Left cardiac atrium (tissue), 4 donors: ENCODE data around the gene PLD2. TPM values are rescaled to one million over a fixed set of nuclear protein-coding genes. Genes with fewer than 3 reads are reported as not detected.

ENCODE experiments used
- ATAC-seq, 2 donors: fragments of 200-7000 bp; cut with Tn5 transposase; one replicate each; pipeline ENCODE4 v1.9.1; 2020; ENCODE audit warnings: mild to moderate bottlenecking in 2 of 2, moderate library complexity in 2 of 2
- DNase-seq: peaks from one replicate; pipeline ENCODE4 v3.0.0-alpha.2; 2020
- intact Hi-C, 2 donors: fragments of 100-400 bp; cut with DNase I; formaldehyde crosslinking; loops; one replicate each; pipeline versions ENCODE4 v1.14.1 to v1.15.1; 2022 to 2023
- total RNA-seq, 2 donors: library from RNA; stranded (reverse); fragmentation: NEBNext Ultra II Directional; extraction: Animal tissue kit (Norgen Biotek cat#: 25700); gene quantifications; one replicate each; pipeline ENCODE4 v1.2.1, GENCODE V29; 2021
- donor health status: DM: no; HTN: yes; CAD: no.
- donor health status: DM: no; HTN: yes; CAD: no; lungs with severe emphysema.
- donor health status: DM: yes; HTN: yes; CAD: no.
- donor health status: Dilated cardiomyopathy.

PLD2 gene
- total RNA-seq, 2 donors from 2014 or later, result 14.7 to 14.9 TPM

DNA sequence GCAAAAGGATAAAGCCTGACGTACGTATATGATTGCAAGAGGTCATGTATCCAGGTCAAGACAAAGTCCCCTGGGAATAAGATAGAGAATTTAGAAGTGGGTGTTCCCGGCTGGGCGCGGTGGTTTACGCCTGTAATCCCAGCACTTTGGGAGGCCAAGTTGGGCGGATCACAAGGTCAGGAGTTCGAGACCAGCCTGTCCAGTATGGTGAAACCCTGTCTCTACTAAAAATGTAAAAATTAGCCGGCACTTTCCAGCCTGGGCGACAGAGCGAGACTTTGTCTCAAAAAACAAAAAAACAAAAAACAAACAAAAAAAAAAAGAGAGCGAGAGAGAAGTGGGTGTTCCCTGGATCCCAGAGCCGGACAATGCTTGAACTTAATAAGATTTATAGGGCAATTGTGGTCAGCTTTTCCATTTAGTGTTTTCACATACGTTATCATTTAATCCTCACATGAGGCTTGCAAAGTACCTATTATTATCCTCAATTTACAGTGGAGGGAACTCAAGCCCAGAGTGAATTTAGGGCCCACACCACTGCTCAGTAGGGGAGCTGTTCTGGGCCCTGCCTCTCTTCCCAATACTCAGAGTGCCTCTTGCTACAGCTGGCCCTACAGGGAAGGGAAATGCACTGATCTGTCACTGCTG, 18.7 kb upstream of the PLD2 start:
- ATAC-seq, result no peak
- intact Hi-C loops, result loop anchor here (5.0 kb wide), 3 partner anchors 46 to 99 kb away; no protein-coding TSS in a partner anchor

DNA sequence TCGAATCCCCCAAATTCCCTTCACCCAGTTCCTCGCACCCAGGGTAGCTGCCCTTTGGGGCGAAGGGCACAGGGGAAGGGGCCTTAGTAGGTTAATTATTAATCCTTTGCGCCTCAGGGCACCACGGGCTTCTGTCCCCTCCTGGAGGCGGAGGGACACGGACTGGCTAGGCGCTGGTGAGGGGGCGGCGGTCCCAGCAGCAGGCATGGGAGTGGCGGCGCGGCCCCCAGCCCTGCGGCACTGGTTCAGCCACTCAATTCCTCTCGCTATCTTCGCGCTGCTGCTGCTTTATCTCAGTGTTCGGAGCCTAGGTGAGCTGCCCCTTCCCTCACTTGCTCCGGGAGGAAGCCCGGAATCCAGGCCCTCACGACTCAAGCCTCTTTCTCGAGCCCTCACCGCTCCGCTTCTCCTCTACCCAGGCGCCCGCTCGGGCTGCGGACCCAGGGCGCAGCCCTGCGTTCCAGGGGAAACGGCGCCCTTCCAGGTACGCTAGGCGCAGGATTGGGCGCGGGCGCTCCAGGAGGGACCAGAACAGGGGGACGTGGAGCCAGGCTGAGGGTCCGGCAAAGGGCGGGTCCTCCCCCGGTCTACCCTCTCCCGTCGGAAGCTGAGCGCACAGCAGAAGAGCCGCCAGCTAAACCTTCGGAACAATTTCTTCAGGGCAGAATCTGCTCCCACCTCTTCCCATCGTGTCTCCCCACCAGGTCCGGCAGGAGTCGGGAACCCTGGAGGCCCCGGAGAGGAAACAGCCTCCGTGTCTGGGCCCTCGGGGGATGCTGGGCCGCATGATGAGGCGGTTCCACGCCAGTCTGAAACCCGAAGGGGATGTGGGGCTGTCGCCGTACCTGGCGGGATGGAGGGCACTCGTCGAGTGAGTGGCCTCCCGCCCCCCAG, 17.9 kb upstream of the PLD2 start, which contains the start of gene GLTPD2:
Gene GLTPD2, plus strand, starts transcription at position 158 of the 894 bp plus-strand sequence. Its CDS starts 48 bp downstream, at position 206.
- DNase-seq (no peak), ATAC-seq (peak in 1 of 2 donors; percentile 2)
- intact Hi-C loops, result loop anchor here (5.0 kb wide), 3 partner anchors 47 to 98 kb away; no protein-coding TSS in a partner anchor

More for the DNA sequence above, 18.7 kb upstream of the PLD2 start:
- DNase-seq, result no peak

GRCh38 chr17:4789701-4789950, 17.3 kb upstream of the PLD2 start:
- intact Hi-C loops, result loop anchor here (5.0 kb wide), 3 partner anchors 47 to 98 kb away; no protein-coding TSS in a partner anchor

GRCh38 chr17:4789951-4790704, 16.8 kb upstream of the PLD2 start:
- ATAC-seq (peak; percentile 95), DNase-seq (peak; percentile 90)
- intact Hi-C loops, result loop anchor here (5.0 kb wide), 3 partner anchors 48 to 97 kb away; no protein-coding TSS in a partner anchor

More at GRCh38 chr17:4789701-4789950, 17.3 kb upstream of the PLD2 start:
- ATAC-seq, result no peak
- no peak for DNase-seq

GRCh38 chr17:4790705-4791088, 16.3 kb upstream of the PLD2 start:
- DNase-seq (no peak), ATAC-seq (no peak)
- intact Hi-C loops, result no loop called here

DNA sequence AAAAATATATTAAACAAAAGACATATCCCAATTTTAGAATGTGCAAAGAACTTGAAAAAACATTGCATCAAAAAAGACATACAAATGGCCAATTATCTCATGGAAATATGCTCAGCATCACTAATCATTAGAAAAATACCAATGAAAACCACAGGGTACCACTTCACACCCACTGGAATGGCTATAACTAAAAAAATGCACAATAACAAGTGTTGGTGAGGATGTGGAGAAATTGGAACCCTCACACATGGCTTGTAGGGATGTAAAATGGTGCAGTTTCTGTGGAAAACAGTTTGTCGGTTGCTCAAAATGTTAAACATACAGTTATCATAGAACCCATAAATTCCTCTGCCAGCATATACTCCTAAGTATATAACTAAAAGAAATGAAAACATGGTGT, 11.8 kb upstream of the PLD2 start:
- DNase-seq, result no peak
- intact Hi-C loops, result no loop called here
- ATAC-seq, result no peak

DNA sequence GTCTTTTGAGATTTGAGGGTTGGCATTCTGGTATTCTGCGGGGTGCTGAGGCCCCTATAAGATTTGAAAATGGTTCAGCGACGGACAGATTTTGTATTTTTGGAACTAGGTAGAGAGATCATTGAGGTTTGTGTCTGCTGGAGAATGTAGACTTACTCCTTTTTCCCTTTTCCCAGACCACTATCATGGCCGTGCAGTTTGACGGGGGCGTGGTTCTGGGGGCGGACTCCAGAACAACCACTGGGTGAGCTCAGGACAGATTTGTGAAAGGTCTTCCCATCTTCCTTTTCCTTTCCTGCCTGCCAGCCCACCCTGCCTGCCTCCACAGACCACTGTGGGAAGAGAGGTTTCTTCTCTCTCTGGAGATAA, 10.4 kb upstream of the PLD2 start:
- peak; percentile 45 for DNase-seq
- ATAC-seq, result peak; percentile 38 to 70
- intact Hi-C loops, result no loop called here

GRCh38 chr17:4800462-4801196, 6.3 kb upstream of the PLD2 start:
- ATAC-seq, result no peak
- intact Hi-C loops, result no loop called here
- no peak for DNase-seq

- no peak for ATAC-seq
- intact Hi-C loops, result no loop called here
- DNase-seq, result no peak
Observed at GRCh38 chr17:4802228-4802627, 4.7 kb upstream of the PLD2 start, which contains the start of gene C17orf114. Gene C17orf114 (minus strand): TSS chr17:4802328.

- DNase-seq, result no peak
- intact Hi-C loops, result no loop called here
- ATAC-seq, result no peak
Observed at GRCh38 chr17:4806456-4806776, 536 bp upstream of the PLD2 start.

DNA sequence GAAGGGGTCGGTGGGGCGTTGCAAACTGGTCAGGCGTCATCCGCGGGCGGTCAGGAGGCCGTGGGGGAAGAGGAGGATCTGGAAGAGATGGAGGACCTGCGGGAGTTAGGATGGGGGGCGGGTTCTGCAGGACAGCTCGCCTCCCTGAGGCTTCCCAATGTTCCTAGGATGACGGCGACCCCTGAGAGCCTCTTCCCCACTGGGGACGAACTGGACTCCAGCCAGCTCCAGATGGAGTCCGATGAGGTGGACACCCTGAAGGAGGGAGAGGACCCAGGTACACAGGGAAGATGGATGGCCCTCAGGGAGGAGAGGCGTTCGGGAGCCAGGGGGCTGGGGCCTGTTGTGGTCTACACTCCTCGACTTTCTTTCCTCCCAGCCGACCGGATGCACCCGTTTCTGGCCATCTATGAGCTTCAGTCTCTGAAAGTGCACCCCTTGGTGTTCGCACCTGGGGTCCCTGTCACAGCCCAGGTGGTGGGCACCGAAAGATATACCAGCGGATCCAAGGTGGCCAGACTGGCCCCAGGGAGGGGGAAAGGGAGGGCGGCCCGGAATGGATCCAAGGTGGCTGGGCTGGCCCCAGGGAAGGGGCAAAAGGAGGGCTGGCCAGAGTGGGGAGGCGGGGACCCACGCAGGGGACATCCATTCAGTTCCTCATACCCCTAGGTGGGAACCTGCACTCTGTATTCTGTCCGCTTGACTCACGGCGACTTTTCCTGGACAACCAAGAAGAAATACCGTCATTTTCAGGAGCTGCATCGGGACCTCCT, 839 bp downstream of the PLD2 start:
- ATAC-seq (peak; percentile 10 to 26), DNase-seq (no peak)
- intact Hi-C loops, result no loop called here

GRCh38 chr17:4808378-4808767, 1.4 kb downstream of the PLD2 start:
- intact Hi-C loops, result no loop called here
- DNase-seq (peak; percentile 48), ATAC-seq (peak; percentile 12 to 40)

DNA sequence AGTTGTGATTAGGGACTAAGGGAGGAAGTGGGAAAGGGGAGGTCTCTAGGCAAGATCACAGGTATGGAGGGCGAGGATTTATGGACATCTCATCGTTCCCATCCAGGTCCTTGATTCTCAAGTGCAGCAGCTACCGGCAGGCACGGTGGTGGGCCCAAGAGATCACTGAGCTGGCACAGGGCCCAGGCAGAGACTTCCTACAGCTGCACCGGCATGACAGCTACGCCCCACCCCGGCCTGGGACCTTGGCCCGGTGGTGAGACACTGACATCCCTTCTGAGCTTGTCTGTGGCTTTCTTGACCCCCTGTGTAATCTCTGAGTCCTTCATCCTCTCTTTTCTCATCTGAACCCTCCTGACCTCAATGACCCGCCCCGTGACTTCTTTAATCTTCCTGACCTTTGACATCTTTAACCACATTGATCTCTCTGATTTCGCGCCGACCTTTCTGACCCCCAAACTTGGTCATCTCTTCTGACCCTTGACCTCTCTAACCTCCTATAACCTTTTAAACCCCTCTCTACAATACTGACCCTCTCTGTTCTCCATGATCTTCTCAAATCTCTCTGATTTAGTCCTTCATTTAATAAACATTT, 3.8 kb downstream of the PLD2 start:
- ATAC-seq (no peak), DNase-seq (peak; percentile 34)
- intact Hi-C loops, result no loop called here

- intact Hi-C loops, result no loop called here
- DNase-seq (no peak), ATAC-seq (no peak)
Observed at GRCh38 chr17:4811471-4811870, 4.5 kb downstream of the PLD2 start.

DNA sequence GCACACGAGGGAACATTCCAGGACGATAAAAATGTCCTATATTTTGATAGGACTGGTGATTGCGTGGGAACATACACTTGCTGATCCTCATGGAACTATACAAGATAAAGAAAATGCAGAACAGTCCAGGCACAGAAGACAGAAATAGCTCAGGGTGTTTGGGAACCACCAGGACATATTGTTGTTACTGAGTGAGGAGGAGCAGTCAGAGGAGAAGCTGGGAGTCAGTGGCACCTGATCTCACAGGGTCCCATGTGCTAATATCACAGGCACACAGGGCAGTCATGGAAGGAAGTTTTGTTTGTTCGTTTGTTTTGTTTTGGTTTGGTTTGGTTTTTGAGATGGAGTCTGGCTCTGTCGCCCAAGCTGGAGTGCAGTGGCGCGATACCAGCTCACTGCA, 5.7 kb downstream of the PLD2 start:
- no peak for DNase-seq
- intact Hi-C loops, result no loop called here
- ATAC-seq, result no peak

DNA sequence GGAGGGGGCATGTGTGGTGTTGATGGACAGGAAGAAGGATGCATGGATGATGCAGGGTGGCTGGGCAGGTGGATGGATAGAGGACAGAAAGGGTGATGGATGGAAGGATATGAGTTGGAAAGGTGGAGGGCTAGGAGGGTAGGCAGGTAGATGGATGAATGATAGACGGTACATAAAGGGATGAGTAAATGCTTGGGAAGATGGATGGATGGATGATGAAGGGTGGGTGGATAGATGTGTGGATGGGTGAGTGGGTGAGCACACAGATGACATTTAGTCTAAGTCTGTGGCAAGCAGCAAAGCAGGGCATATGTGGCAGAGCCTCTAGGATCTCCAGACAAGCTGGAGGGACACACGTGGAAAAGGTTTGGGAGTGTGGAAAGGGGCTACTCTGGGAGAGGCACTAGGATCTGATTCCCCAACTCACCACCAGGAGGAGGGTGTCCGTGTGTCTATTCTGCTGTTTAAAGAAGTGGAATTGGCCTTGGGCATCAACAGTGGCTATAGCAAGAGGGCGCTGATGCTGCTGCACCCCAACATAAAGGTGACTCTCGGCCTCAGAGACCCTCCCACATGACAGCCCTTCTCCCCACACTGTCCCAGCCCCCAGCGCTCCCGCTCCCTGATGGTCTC, 8.2 kb downstream of the PLD2 start:
- no peak for DNase-seq
- ATAC-seq, result no peak
- intact Hi-C loops, result no loop called here

DNA sequence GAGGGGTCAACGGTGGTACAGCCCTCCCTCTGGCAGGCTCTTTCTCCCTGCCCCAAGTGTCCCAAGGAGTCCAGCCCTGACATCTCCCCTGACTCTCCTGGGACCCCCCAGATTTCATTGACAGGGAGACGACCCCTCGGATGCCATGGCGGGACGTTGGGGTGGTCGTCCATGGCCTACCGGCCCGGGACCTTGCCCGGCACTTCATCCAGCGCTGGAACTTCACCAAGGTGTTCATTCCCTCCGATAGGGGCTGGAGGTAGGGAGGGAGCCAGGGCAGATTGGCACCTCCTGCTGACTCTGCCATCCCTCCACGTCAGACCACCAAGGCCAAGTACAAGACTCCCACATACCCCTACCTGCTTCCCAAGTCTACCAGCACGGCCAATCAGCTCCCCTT, 9.9 kb downstream of the PLD2 start:
- no peak for DNase-seq
- ATAC-seq, result no peak

GRCh38 chr17:4818276-4818675, 11.3 kb downstream of the PLD2 start:
- intact Hi-C loops, result no loop called here
- ATAC-seq, result no peak

More for the DNA sequence above, 9.9 kb downstream of the PLD2 start:
- intact Hi-C loops, result no loop called here

More at GRCh38 chr17:4818276-4818675, 11.3 kb downstream of the PLD2 start:
- no peak for DNase-seq
